Measurements from ENCODE around the gene ALG14. TPM values are rescaled to one million over a fixed set of nuclear protein-coding genes. Genes with fewer than 3 reads are reported as not detected.

ALG14 gene, protein sequence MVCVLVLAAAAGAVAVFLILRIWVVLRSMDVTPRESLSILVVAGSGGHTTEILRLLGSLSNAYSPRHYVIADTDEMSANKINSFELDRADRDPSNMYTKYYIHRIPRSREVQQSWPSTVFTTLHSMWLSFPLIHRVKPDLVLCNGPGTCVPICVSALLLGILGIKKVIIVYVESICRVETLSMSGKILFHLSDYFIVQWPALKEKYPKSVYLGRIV
- total RNA-seq: 1 to 10 TPM in 1 of 4 donors, under 1 TPM in 3; 0.62 to 1.2 (median 0.79) TPM

DNA sequence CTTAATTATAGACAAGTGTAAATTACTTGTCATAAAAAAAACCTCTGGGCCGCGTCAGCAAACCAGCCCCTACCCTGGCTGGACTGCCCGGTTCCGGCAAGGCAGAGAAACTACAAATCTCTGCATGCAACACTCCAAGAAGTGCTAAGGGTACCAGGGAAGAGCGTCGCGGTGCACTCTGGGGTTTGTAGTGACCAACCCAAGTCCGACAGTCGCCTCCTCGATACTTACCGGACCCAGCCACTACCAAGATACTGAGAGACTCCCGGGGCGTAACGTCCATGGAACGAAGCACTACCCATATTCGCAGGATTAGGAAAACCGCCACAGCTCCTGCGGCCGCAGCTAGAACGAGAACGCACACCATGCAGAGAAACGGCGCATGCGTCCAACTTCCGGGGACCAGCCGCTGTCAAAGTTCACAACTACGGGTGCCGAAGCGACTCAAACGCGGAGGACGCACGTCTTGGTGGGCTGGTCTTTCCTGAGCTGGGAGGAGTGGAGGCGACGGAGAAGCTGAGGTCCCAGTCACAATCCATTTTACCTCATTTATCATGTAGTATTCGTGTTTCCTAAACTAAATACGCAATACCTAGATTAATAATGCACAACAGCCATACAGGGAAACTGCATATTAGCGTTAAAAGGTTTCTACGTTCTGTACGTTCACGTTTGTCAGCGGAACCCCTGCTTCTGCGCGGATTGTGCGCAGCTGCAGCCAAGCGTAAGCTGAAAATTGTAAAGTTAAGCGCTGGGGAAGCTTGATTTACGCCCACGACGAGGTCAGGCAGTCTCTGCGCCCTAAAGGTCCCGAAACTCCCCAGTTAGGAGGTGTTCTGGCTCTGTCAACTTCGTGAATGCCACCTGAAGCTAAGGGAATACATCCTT is at the start of gene ALG14:
Gene ALG14 (minus strand): TSS at position 420 of the 888 bp plus-strand sequence. CDS start 53 bp downstream, at position 367.
- no peak for TF ChIP-seq EP300 (IDR thresholded peaks at IDR 0.05)
- TF ChIP-seq POLR2A (IDR thresholded peaks at IDR 0.05): peak; percentile 44 to 66
- peak; percentile 97 for TF ChIP-seq POLR2AphosphoS5 (IDR thresholded peaks at IDR 0.05)
- Histone ChIP-seq H3K27me3 (no peaks in the 10 kb centered on the region), H3K27ac (peak within 1 kb of the TSS; percentile 57 to 96 (median 89)), H3K4me3 (peak within 1 kb of the TSS; percentile 50 to 62), H3K9me3 (no peaks in the 10 kb centered on the region), H3K36me3 (no peaks in the 10 kb centered on the region), H3K4me1 (peaks cover 0 to 17% (median 2%) of the 10 kb centered on the region in 3 donors)
- 0% methylated on average over 23 to 49 of the region's 53 CpGs for WGBS, 2 donors (ENCODE audit: low coverage in 1 of 2)
- ATAC-seq: peak; percentile 99

DNA sequence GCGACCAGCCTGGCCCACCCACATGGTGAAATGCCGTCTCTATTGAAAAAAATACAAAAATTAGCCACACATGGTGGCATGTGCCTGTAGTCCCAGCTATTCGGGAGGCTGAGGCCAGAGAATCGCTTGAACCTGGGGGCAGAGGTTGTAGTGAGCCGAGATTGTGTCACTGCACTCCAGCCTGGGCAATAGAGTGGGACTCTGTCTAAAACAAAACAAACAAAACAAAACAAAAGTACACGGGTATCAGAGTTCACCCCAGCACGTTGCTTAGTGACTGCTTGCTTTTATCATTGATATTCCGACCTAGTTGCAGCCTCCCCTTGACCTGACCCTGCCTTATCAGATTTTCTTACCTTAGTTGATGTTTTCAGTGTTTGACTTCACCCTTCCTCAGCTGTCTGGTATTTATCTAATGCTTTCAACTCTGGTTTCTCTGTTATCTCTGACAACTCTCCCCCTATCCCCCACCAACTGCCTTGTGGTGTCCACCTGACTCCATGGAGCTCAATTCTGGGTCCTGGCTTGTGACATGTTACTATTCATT is 49.5 kb upstream of the ALG14 start:
- H3K27ac ChIP-seq: no peak overlapping the region
- H3K27me3 ChIP-seq: no peaks in the 10 kb centered on the region
- no peak for ATAC-seq
- H3K4me1 ChIP-seq: peaks cover 0 to 16% (median 0%) of the 10 kb centered on the region in 3 donors
- peaks cover 0 to 4% of the 10 kb centered on the region in 2 donors for H3K36me3 ChIP-seq
- H3K4me3 ChIP-seq: no peak overlapping the region
- WGBS, 2 donors (ENCODE audit: low coverage in 1 of 2): 79 to 81% methylated on average over 5 to 6 of the region's 8 CpGs
- no peaks in the 10 kb centered on the region for H3K9me3 ChIP-seq
- TF ChIP-seq POLR2AphosphoS5 (IDR thresholded peaks at IDR 0.05): no peak
- TF ChIP-seq POLR2A (IDR thresholded peaks at IDR 0.05): no peak
- TF ChIP-seq EP300 (IDR thresholded peaks at IDR 0.05): no peak
- TF ChIP-seq, protein P1, sequence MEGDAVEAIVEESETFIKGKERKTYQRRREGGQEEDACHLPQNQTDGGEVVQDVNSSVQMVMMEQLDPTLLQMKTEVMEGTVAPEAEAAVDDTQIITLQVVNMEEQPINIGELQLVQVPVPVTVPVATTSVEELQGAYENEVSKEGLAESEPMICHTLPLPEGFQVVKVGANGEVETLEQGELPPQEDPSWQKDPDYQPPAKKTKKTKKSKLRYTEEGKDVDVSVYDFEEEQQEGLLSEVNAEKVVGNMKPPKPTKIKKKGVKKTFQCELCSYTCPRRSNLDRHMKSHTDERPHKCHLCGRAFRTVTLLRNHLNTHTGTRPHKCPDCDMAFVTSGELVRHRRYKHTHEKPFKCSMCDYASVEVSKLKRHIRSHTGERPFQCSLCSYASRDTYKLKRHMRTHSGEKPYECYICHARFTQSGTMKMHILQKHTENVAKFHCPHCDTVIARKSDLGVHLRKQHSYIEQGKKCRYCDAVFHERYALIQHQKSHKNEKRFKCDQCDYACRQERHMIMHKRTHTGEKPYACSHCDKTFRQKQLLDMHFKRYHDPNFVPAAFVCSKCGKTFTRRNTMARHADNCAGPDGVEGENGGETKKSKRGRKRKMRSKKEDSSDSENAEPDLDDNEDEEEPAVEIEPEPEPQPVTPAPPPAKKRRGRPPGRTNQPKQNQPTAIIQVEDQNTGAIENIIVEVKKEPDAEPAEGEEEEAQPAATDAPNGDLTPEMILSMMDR (IDR thresholded peaks at IDR 0.05): no peak

DNA sequence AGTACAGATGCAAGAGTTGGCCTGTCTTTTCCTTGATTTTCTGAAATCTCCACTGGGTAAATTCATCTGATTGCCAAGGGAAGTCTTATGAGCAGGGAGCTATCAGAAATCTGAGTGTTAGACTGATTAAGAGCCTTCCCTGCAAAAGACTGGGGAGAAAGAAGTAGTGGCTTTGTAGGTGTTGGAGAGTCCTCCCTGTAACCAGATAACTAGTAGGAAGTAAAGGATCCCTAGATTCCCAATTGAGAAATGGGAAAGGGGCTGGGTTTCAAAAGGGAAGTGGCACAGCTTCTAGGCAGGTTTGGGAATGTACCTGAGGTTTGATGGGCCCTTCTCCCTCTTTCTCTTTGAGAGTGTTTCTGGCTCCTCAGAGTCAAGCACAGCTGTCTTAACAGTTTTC is 46.5 kb upstream of the ALG14 start:
- Histone ChIP-seq H3K4me3 (no peak overlapping the region), H3K27ac (no peak overlapping the region), H3K36me3 (peaks cover 0 to 4% of the 10 kb centered on the region in 2 donors), H3K27me3 (no peaks in the 10 kb centered on the region), H3K9me3 (no peaks in the 10 kb centered on the region), H3K4me1 (peaks cover 0 to 25% (median 0%) of the 10 kb centered on the region in 3 donors)
- no peak for ATAC-seq
- TF ChIP-seq POLR2A (IDR thresholded peaks at IDR 0.05) (no peak), POLR2AphosphoS5 (IDR thresholded peaks at IDR 0.05) (no peak), EP300 (IDR thresholded peaks at IDR 0.05) (no peak)
- TF ChIP-seq, protein P1 (IDR thresholded peaks at IDR 0.05): no peak

DNA sequence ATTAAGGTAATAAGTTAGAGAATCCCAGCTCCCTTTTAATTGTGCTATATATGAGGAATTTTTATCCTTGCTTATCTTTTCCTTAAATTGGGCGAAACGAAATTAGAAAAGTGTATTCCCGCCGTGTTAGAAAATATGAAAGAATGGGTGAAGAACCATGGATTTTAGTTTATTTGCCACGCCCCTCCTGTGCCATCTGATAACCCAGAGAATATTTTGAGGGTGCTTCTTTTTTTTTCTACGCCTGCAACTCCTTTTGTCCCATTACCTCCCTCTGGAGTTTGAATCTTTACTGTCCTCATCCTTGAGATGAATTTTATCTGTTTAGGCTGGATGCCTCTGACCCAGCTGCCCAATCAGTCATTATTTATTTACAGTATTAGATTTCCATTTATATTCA is 46.0 kb upstream of the ALG14 start:
- no peak for ATAC-seq
- Histone ChIP-seq H3K4me3 (no peak overlapping the region), H3K36me3 (peaks cover 0 to 4% of the 10 kb centered on the region in 2 donors), H3K4me1 (peaks cover 0 to 25% (median 0%) of the 10 kb centered on the region in 3 donors), H3K9me3 (no peaks in the 10 kb centered on the region), H3K27me3 (no peaks in the 10 kb centered on the region), H3K27ac (no peak overlapping the region)
- TF ChIP-seq EP300 (IDR thresholded peaks at IDR 0.05) (no peak), POLR2AphosphoS5 (IDR thresholded peaks at IDR 0.05) (no peak), POLR2A (IDR thresholded peaks at IDR 0.05) (no peak)
- TF ChIP-seq, protein P1 (IDR thresholded peaks at IDR 0.05): no peak
- 94 to 97% methylated on average over 6 of the region's 6 CpGs for WGBS, 2 donors (ENCODE audit: low coverage in 1 of 2)

DNA sequence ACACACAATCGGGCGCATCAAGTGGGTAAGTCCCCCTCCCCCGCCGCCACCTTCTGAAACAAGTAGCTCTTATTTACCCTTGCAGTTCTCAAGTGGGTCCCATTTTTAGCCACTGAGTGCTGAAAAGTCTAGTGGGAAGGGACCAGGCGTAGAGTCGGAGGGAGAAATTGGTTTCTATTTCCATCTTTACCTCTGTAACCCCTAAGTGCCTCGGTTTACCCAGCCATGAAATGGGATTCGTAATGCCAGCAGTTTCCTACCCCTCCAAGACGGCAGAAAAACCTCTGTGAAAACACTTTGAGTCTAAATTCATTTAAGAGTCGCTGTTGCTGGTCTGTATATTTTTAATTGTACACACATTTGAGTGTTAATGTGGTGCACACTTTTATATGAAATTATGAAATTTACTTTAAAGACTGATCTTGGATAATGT is 45.3 kb upstream of the ALG14 start:
- no peak for TF ChIP-seq POLR2AphosphoS5 (IDR thresholded peaks at IDR 0.05)
- TF ChIP-seq POLR2A (IDR thresholded peaks at IDR 0.05): no peak
- TF ChIP-seq, protein P1 (IDR thresholded peaks at IDR 0.05): no peak
- no peak for TF ChIP-seq EP300 (IDR thresholded peaks at IDR 0.05)
- no peak for ATAC-seq
- H3K27ac ChIP-seq: peak overlapping the region in 3 of 4 donors; percentile 75 to 84 (median 81)

More for the DNA sequence above, 45.3 kb upstream of the ALG14 start:
- no peaks in the 10 kb centered on the region for H3K27me3 ChIP-seq
- no peaks in the 10 kb centered on the region for H3K9me3 ChIP-seq
- WGBS, 2 donors (ENCODE audit: low coverage in 1 of 2): 21 to 36% methylated on average over 4 to 5 of the region's 10 CpGs
- H3K4me1 ChIP-seq: peaks cover 0 to 25% (median 0%) of the 10 kb centered on the region in 3 donors
- peaks cover 0 to 4% of the 10 kb centered on the region in 2 donors for H3K36me3 ChIP-seq
- peak overlapping the region; percentile 74 to 92 for H3K4me3 ChIP-seq
